Stimulated activated CD8-positive, alpha-beta memory T cell treated with anti-CD3 and anti-CD28 coated beads, Interleukin-7, amount 100 ng/mL, for 1 hour (primary cell): ENCODE results near the gene NUS1.
"Not testable (repeated sequence)": the region's sequence is repeated elsewhere in the genome, so short reads cannot be mapped to it uniquely, and the experiment has no call there.

Source experiments
- DNase-seq, 2 donors: peaks; one replicate each; pipeline ENCODE4 v3.0.0-alpha.2; 2020; ENCODE audit warnings: low read depth in 2 of 2

Gene NUS1

DNA sequence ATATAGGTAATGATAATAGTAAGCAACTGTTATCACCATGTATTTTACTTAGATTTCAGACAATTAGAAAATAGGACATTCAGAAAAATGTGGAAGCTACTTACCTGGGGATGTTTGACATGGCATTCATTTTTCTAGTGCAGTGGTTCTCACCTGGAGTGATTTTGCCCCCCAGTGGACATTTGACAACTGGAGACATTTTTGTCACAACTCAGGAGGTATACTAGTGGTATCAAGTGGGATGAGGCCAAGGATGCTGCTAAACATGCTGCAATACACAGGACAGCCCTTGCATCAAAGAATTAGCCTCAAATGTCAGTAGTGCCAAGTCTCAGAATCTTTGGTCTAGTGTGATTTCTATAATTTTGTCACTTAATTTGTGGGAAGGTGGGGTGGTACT lies 36.1 kb downstream of the NUS1 start:
- no peak for DNase-seq

DNA sequence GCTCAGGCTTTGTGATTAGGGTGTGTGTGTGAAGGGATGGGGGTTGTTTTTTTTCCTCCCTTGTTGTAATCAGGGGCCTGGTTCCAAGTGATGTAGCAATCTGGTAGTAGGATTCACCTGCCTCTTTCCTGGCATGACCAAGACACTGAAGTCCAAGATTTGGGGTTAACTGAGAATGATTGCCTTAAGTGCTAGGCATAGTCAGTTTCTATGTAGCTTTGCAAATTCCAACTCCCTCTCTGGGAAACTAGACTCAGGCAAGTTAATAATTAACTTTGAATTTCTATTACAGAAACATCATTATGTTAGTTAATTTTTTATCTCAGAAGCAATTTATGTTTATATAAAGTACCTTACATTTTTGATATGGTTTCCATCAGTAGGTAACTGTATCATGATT lies 43.6 kb downstream of the NUS1 start:
- no peak for DNase-seq

DNA sequence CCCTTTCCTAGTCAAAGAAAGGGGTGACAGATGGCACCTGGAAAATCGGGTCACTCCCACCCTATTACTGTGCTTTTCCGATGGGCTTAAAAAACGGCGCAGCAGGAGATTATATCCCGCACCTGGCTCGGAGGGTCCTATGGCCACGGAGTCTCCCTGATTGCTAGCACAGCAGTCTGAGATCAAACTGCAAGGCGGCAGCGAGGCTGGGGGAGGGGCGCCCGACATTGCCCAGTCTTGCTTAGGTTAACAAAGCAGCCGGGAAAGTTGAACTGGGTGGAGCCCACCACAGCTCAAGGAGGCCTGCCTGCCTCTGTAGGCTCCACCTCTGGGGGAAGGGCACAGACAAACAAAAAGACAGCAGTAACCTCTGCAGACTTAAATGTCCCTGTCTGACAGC lies 46.3 kb downstream of the NUS1 start:
- not testable (repeated sequence) for DNase-seq

DNA sequence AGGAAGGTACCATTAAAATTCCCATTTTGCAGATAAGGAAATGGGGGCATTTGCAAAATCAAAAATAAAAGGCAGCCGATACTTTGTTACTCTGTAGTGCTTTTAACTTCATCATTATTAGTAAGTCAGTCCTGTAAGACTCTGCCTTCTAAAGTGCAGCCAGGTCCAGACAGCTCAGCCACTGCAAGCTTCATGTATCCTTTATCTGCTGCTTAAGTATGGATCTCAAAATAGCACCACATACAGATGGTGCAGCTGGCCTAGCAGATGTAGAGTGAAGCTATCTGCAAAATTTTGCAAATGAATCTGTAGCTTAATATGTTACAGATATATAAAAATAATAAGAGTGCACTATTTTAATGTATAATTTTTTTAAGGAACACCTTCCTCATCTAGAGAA lies 53.4 kb downstream of the NUS1 start:
- DNase-seq = no peak

DNA sequence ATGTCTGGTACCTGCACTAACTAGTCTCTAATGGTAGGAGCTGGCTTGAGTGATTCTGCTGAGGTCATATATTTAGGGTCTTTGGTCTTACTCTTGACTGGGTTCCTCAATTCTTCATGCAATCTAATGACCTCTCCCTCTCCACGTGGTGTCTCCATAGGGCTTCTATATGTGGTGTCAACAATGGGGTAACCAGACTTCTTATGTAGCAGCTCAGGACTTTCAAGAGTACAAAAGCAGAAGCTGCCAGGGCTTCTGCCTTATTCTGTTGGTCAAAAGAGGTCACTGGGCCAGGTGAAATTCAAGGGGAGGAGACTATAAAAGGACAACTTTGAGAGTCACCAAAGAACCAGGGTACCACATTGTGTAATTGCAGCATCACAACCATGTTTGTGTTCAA lies 54.3 kb downstream of the NUS1 start:
- DNase-seq = no peak

DNA sequence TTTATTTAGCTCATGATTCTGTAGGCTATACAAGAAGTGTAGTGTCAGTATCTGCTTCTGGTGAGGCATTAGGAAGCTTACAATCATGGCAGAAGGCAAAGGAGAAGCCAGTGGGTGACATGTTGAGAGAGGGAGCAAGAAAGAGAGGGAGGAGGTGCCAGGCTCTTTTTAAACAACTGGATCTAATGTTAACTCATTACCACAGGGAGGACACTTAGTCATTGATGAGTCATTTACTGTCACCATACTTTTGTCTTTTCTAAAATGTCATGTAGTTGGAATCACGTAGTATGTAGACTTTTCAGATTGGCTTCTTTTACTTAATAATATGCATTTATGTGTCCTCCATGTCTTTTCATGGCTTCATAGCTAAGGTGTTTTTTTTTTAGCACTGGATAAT lies 58.1 kb downstream of the NUS1 start:
- DNase-seq = no peak

DNA sequence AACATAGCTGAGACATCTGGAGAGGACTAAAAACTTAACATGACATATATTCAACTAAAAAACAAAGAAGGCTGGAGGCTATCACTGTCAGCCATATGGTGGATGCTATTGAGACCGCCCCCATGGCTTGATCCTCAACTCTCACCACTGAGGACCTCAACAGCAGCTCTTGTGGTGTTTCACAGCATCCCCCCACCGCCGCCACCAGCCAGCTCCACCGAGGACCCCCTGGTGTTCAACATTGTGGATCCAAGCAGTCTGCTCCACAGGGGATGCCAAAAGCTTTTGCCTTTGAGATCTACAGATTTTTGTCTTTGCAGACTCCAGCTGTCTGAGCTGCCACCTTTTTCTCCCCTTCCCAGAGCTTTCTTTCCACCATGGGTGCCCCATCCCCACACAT lies 64.6 kb downstream of the NUS1 start:
- no peak for DNase-seq

DNA sequence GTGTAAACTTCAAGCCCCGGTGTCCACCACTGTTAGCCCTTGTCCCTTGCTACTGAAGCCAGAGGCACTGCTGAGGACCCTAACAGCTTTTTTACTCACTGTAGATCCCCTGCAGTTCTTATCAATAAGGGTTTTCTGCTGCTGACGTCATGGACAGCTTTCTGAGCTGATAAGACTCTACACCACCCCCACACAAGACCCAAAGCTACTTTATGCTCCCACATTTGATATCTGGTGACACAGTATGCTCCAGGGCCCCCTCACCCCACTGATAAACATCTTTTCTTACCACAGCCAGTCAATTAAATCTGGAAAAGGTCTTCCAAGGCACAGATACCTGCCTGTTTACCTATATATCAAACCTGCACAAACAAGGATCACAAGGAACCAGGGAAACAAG lies 65.3 kb downstream of the NUS1 start:
- DNase-seq = no peak

DNA sequence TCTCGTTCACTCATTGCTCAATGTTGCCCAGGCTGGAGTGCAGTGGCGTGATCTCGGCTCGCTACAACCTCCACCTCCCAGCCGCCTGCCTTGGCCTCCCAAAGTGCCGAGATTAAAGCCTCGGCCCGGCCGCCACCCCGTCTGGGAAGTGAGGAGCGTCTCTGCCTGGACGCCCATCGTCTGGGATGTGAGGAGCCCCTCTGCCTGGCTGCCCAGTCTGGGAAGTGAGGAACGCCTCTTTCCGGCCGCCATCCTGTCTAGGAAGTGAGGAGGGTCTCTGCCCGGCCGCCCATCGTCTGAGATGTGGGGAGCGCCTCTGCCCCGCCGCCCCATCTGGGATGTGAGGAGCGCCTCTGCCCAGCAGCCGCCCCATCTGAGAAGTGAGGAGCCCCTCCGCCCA lies 75.4 kb downstream of the NUS1 start:
- DNase-seq = not testable (repeated sequence)
